Common myeloid progenitor, CD34-positive (primary cell): ENCODE results near the gene GDF7.

ENCODE experiments used
- CTCF ChIA-PET: fragments of 350-600 bp; sonication (Branson Sonifier 250); formaldehyde crosslinking; loops from one replicate; lab custom pipeline; 2021; ENCODE audit warnings: antibody characterized with exemption; lab: Charles Lee
- POLR2A ChIA-PET: fragments of 350-600 bp; sonication (Branson Sonifier 250); formaldehyde crosslinking; loops from one replicate; lab custom pipeline; 2021; ENCODE audit warnings: antibody characterized with exemption; lab: Charles Lee
- DNase-seq, 3 donors: peaks; one replicate each; pipeline versions ENCODE4 v3.0.0 to v3.0.0-alpha.2; 2013
- H3K27ac ChIP-seq, 2 experiments: 1 replicate in 1 of 2; 2 replicates in 1 of 2; pipeline ENCODE4 v1.7.0; 2013; ENCODE audit warnings: inconsistent platforms in 2 of 2, low read length in 2 of 2, mild to moderate bottlenecking in 2 of 2, low read depth in 1 of 2, moderate library complexity in 1 of 2; ENCODE audit not compliant: severe bottlenecking in 2 of 2, insufficient read depth in 1 of 2, poor library complexity in 1 of 2
- H3K27me3 ChIP-seq, 5 experiments: replicated peaks in 2 of 5; 1 replicate in 3 of 5; 2 replicates in 2 of 5; pipeline versions ENCODE4 v1.6.1 to v1.7.0; 2013; ENCODE audit warnings: low read length in 4 of 5, mild to moderate bottlenecking in 2 of 5, moderate library complexity in 2 of 5, inconsistent platforms in 1 of 5; ENCODE audit not compliant: insufficient read depth in 5 of 5, control insufficient read depth in 4 of 5
- H3K36me3 ChIP-seq, 4 experiments: 1 replicate in 2 of 4; 2 replicates in 2 of 4; pipeline versions ENCODE4 v1.6.1 to v1.7.0; 2013; ENCODE audit warnings: low read length in 3 of 4, control low read depth in 1 of 4, mild to moderate bottlenecking in 1 of 4; ENCODE audit not compliant: control insufficient read depth in 4 of 4, insufficient read depth in 4 of 4
- H3K4me1 ChIP-seq, 4 experiments: 1 replicate in 3 of 4; 2 replicates in 1 of 4; pipeline versions ENCODE4 v1.6.1 to v1.7.1; 2013; ENCODE audit warnings: low read length in 3 of 4, mild to moderate bottlenecking in 3 of 4, control low read depth in 1 of 4, inconsistent platforms in 1 of 4, moderate library complexity in 1 of 4; ENCODE audit not compliant: control insufficient read depth in 4 of 4, insufficient read depth in 4 of 4; ENCODE audit errors: control extremely low read depth in 1 of 4
- H3K4me3 ChIP-seq, 7 experiments: 1 replicate in 4 of 7; 2 replicates in 3 of 7; pipeline versions ENCODE4 v1.5.1 to v1.7.0; 2013; ENCODE audit warnings: mild to moderate bottlenecking in 7 of 7, low read length in 6 of 7, moderate library complexity in 6 of 7, inconsistent platforms in 2 of 7, low read depth in 2 of 7, control low read depth in 1 of 7; ENCODE audit not compliant: insufficient read depth in 4 of 7, control insufficient read depth in 1 of 7; ENCODE audit errors: extremely low read depth in 1 of 7
- H3K9me3 ChIP-seq, 5 experiments: 1 replicate in 4 of 5; 2 replicates in 1 of 5; pipeline versions ENCODE4 v1.6.1 to v1.7.1; 2013; ENCODE audit warnings: low read length in 4 of 5, mild to moderate bottlenecking in 2 of 5, inconsistent platforms in 1 of 5, low read depth in 1 of 5, moderate library complexity in 1 of 5; ENCODE audit not compliant: control insufficient read depth in 4 of 5, insufficient read depth in 2 of 5; ENCODE audit errors: control extremely low read depth in 1 of 5
- WGBS: methylation state at CpG from one replicate; pipeline ENCODE4 v1.1.5; 2013; ENCODE audit not compliant: insufficient coverage; 5-methylcytosine and 5-hydroxymethylcytosine counted together

The GDF7 gene

DNA sequence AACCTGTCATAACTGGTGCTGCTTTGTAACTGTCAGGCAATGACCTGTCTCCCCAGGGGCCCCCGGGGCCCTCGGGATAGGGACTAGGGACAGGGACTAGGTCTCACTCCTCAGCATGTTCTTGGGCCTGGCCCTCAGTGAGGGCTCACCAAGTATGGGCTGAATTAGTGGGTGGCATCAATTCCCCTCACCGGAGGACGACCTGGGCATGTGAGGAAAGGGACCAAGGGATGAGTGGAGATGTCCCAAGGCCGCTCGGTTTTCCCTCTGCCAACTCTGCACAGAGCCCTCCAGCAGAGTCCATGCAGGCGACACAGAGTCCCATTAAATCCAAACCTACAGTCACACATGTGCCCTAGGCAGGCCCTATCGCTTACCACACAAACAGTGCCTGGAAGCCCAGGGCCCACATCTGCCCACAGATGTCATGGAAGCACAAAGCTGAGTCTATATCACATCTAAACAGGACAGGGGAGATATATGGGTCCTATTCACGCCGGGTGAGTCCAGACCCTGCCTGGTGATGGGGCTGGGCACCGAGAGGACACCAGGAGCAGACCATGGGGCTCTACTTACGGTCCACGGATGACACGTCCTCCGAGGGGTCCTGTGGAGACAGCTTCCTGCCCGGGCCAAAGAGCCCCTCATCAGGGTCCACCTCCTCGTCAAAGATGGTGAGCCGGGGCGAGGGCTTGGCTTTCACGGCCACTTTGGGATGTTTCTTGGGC, 42.6 kb upstream of the GDF7 start:
- ChIA-PET CTCF (interaction anchor here (0.9 to 3.2 kb wide), 3 partner anchors 13 to 19 kb away, joined by 3 to 14 read pairs (median 5); no protein-coding TSS in a partner anchor), POLR2A (no interaction called here)
- no peaks in the 10 kb centered on the region for H3K27me3 ChIP-seq
- no peak for DNase-seq
- peaks cover 0 to 44% (median 27%) of the 10 kb centered on the region in 4 experiments for H3K36me3 ChIP-seq
- 99% methylated on average over 20 of the region's 20 CpGs for WGBS
- no peak overlapping the region for H3K27ac ChIP-seq
- H3K4me1 ChIP-seq = no peaks in the 10 kb centered on the region
- no peaks in the 10 kb centered on the region for H3K9me3 ChIP-seq
- no peak overlapping the region for H3K4me3 ChIP-seq

GRCh38 chr2:20624884-20625485, 42.0 kb upstream of the GDF7 start:
- ChIA-PET CTCF (interaction anchor here (0.8 to 3.2 kb wide), 3 partner anchors 12 to 180 kb away, joined by 3 to 14 read pairs (median 3); no protein-coding TSS in a partner anchor), POLR2A (no interaction called here)
- Histone ChIP-seq H3K4me3 (no peak overlapping the region), H3K36me3 (peaks cover 0 to 41% (median 26%) of the 10 kb centered on the region in 4 experiments), H3K9me3 (no peaks in the 10 kb centered on the region), H3K27ac (no peak overlapping the region), H3K4me1 (no peaks in the 10 kb centered on the region), H3K27me3 (no peaks in the 10 kb centered on the region)
- 94% methylated on average over 11 of the region's 11 CpGs for WGBS
- DNase-seq = no peak

- H3K36me3 ChIP-seq = peaks cover 0 to 38% (median 21%) of the 10 kb centered on the region in 4 experiments
- DNase-seq = no peak
Observed at GRCh38 chr2:20625491-20626391, 41.2 kb upstream of the GDF7 start.

GRCh38 chr2:20626392-20626697, 40.6 kb upstream of the GDF7 start:
- no peaks in the 10 kb centered on the region for H3K9me3 ChIP-seq
- ChIA-PET CTCF (interaction anchor here (1.2 to 3.2 kb wide), 3 partner anchors 15 to 280 kb away, joined by 3 to 14 read pairs (median 3); no protein-coding TSS in a partner anchor), POLR2A (interaction anchor here (0.6 kb wide), 1 partner anchor 185 kb away, joined by 3 read pairs; no protein-coding TSS in a partner anchor)
- DNase-seq = no peak
- no CpG with 5 or more reads among the region's 2 CpGs for WGBS
- H3K36me3 ChIP-seq = peaks cover 0 to 35% (median 16%) of the 10 kb centered on the region in 4 experiments
- no peaks in the 10 kb centered on the region for H3K27me3 ChIP-seq
- H3K27ac ChIP-seq = no peak overlapping the region
- H3K4me1 ChIP-seq = no peaks in the 10 kb centered on the region
- H3K4me3 ChIP-seq = no peak overlapping the region

More at GRCh38 chr2:20625491-20626391, 41.2 kb upstream of the GDF7 start:
- no peak overlapping the region for H3K27ac ChIP-seq
- no peaks in the 10 kb centered on the region for H3K27me3 ChIP-seq
- H3K4me1 ChIP-seq = no peaks in the 10 kb centered on the region
- no peaks in the 10 kb centered on the region for H3K9me3 ChIP-seq
- WGBS = 97% methylated on average over 18 of the region's 19 CpGs
- ChIA-PET CTCF (interaction anchor here (0.8 to 3.2 kb wide), 4 partner anchors 16 to 280 kb away, joined by 3 to 14 read pairs (median 3); no protein-coding TSS in a partner anchor), POLR2A (interaction anchor here (0.6 kb wide), 1 partner anchor 184 kb away, joined by 3 read pairs; no protein-coding TSS in a partner anchor)
- H3K4me3 ChIP-seq = no peak overlapping the region

DNA sequence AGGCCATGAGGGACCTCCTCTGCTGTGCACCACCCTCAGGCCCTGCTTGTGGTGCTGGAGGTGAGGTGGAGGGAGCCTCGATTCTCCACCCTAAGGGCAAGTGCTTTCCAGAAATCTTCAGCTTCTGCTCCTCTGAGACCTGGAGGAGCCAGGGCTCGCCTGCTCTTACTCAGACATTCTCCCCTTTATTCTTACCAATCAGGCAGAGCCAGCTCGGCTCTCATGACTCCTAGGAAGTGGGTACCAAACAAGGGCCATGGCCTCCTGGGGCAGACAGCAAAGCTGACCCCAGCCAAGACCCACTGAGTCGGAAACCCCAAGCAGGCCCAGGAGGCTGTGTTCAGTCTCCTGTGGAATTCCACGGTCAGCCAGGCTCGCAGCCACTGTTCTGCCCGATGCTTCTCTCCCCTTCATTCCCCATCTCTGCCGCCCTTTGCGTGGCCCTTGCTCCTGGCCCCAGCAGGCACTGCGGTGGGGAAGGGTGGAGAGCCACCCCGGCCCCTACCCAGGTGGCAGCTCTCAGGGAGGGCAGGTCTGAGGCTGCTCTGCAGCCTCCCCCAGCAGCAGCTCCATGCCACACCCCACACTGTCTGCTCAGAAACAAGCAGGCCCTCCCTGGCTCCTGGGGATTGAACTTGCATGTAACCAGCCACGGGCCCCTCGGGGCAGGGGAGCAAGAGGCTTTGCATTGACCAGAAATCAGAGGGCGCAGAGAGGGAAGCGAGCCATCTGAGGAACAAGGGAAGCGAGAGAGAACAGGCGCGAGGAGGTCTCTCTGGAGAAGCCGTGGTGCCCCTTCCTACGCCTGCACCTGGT, 40.0 kb upstream of the GDF7 start:
- Histone ChIP-seq H3K4me3 (no peak overlapping the region), H3K9me3 (no peaks in the 10 kb centered on the region), H3K36me3 (peaks cover 0 to 30% (median 12%) of the 10 kb centered on the region in 4 experiments), H3K27me3 (no peaks in the 10 kb centered on the region), H3K4me1 (no peaks in the 10 kb centered on the region), H3K27ac (no peak overlapping the region)
- WGBS = 97% methylated on average over 20 of the region's 20 CpGs
- POLR2A ChIA-PET = no interaction called here
- DNase-seq = no peak
- CTCF ChIA-PET = interaction anchor here (1.0 to 3.2 kb wide), 4 partner anchors 9 to 281 kb away, joined by 3 to 14 read pairs (median 3); no protein-coding TSS in a partner anchor

DNA sequence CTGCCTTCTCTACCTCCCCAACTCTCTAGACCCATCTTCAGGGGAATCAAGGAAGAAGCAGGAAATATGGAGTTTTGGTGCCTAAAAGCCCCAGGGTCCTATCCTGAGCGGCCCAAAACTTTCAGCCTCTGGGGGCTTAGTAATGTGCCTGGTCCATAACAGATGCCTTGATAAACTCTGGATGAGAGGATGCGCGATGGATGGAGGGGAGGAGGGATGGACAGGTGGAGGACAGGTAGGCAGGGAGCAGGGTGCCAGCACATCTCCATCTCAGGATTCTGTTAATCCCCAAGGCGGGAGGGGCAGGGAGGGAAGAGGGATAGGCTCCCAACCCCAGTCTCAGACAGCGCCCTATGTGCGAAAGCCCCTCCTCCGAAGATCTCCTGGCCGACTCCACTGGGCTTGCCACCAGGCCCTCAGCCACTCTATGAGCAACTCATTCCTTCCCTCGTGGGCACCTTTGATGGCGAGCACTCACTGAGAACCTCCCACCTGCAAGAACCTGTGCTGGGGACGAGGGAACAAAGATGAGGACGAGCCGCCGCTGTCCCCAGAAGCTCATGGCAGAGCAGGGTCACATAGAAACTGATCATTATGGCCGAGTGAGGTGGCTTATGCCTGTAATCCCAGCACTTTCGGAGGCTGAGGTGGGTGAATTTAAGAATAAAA, 39.1 kb upstream of the GDF7 start:
- Histone ChIP-seq H3K4me1 (no peaks in the 10 kb centered on the region), H3K27me3 (no peaks in the 10 kb centered on the region), H3K36me3 (peaks cover 0 to 24% (median 7%) of the 10 kb centered on the region in 4 experiments), H3K9me3 (no peaks in the 10 kb centered on the region), H3K27ac (no peak overlapping the region), H3K4me3 (no peak overlapping the region)
- CTCF ChIA-PET = interaction anchor here (1.0 to 3.2 kb wide), 2 partner anchors 10 to 14 kb away, joined by 3 to 14 read pairs; no protein-coding TSS in a partner anchor
- 92% methylated on average over 15 of the region's 16 CpGs for WGBS
- POLR2A ChIA-PET = no interaction called here
- DNase-seq = no peak
